Glomerular endothelial cell (primary cell): Measurements from ENCODE around the gene THBS2. TPM values are rescaled to one million over a fixed set of nuclear protein-coding genes. Genes with fewer than 3 reads are reported as not detected.
"Not testable (repeated sequence)": the region's sequence is repeated elsewhere in the genome, so short reads cannot be mapped to it uniquely, and the experiment has no call there.

Experiments
- DNase-seq: peaks from one replicate; pipeline ENCODE4 v3.0.0-alpha.2; 2011; ENCODE audit warnings: low read depth, low spot score; ENCODE audit errors: extremely low read depth
- total RNA-seq: library from RNA; depleted of rRNA; stranded (reverse); fragments of >200 nt; gene quantifications from 2 replicates; pipeline ENCODE4 v1.2.3, GENCODE V29; 2015

THBS2 gene
- 2.6 and 11.1 TPM in 2 replicates for total RNA-seq

GRCh38 chr6:169253337-169254238, at the start of gene THBS2:
THBS2 (minus strand) TSS chr6:169253846; CDS start chr6:169250784, 3,062 bp downstream.
- no peak for DNase-seq

DNA sequence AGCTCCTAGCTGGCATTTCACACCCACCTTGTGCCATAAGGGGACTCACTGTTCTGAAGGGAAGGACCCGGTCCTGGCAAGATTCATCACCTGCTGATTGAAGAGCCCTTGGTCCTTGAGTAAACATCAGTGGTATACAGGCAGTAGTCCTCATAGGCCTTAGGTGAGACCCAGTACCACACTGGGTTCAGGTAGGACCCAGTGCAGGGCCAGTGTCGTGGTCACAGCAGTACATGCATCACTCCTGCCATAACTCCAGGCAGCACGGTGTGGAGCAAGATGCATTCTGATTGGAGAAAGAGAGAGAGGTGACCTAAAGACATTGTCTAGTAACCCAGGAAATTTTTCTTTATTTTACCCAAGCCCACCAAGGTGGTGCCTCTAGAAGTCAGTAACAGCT, 49.1 kb upstream of the THBS2 start:
- DNase-seq = no peak

DNA sequence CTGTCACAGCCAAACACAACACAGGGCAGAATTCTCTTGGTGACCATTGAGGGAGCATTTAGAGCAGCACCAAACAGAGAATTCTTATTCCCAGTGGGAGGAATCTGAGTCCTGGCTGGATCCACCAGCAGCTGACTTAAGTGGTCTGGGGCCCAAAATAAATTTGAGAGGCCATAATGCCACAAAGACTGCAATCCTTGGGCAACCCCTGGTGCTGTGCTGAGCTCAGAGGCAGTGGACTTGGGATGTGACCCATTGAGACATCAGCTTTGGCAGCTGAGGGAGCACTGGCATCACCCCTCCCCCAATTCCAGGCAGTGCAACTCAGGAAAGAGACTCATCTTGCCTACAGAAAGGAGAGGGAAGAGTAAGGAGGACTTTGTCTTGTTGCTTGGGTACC, 48.6 kb upstream of the THBS2 start:
- no peak for DNase-seq

DNA sequence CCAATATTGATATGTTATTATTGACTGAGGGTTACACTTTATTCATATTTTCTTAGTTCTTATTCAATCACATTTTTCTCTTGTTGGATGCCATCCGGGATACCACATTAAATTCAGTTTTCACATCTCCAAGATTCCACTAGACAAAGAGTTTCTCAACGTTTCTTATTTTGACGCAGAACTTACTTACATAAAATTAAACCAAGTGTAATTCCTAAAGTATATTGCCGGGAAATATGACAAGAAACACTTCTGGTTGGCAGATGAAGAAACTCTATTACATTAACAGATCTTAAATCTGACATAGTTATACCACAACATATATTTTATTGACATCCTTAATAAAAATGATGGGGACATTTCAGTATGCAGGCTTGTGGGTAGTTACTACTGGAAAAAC, 47.3 kb upstream of the THBS2 start:
- no peak for DNase-seq

GRCh38 chr6:169298626-169299025, 45.0 kb upstream of the THBS2 start:
- DNase-seq = not testable (repeated sequence)

DNA sequence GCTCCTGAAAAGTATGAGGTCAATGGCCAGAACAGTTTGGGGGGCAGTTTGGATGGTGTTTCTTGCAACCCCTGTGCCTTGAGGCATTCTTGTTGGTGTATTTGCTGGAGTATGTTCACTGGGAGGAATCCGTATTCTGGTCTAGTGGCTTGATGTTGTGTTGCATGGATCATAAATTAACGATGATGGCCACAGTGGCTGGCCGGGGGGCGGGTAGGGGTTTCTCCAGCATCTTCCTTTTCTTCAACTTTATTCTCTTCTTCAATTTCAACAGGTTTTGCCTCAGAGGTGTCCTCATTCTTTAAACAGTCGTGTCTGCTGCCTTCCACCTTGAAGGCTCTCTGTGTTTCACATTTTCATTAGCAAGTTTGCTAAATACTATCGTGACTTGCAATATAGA, 43.0 kb upstream of the THBS2 start:
- DNase-seq = no peak

DNA sequence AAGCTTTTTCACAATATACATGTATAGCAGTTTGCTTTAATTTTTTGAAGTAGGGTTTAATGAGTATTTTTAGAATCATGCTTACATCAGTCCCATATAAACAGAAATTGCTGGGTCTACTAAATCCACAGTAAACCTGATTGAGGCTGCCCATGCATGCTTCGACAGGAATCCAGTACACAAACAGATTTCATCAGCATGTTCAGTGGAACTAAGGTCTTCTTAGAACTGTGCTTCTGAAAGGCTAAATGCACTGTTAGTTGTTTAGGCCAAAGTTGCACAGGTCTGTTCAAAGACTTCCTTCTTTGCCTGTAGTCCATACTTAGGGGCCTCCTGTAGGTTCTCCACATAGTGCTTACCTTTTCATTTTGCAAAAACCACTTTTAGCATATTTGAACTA, 42.5 kb upstream of the THBS2 start:
- no peak for DNase-seq

DNA sequence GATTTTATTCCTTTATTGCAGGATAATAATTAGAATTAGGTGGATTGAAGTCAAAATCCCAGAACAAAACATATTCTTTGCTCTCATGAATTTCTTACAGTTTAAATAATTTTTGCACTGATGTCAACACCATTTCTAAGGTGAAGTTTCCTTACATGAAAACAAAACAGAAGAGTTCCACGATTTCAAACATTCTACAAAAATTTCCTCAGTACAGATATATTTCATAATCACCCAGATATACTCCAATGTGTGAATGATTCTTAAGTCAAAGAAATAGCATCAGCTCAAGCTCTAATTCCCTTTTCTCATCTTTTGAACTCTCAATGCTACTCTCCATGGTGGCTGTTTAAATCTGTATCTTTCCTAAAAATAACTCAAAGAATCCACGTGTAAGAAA, 39.5 kb upstream of the THBS2 start:
- no peak for DNase-seq

GRCh38 chr6:169292338-169293124, 38.9 kb upstream of the THBS2 start:
- DNase-seq = no peak

GRCh38 chr6:169291646-169292337, 38.1 kb upstream of the THBS2 start:
- DNase-seq = no peak

DNA sequence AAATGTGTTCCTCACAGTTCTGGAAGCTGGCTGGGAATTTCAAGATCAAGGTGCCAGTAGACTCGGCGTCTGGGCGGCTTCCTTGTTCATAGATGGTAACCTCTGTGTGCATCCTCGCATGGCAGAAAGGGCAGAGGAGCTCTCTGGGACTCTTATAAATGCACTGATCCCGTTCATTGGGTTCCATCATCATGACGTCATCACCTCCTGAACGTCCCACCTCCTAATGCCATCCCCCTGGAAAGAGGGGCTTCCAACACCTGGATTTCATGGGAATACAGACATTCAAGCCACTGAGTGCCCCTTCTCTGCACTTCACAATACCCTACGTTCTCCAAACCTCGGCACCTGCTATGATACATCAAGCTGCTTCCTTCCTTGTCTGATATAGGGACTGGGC, 37.5 kb upstream of the THBS2 start:
- DNase-seq = no peak

- no peak for DNase-seq
These were observed 36.1 kb upstream of the THBS2 start for GRCh38 chr6:169289619-169290339.

- no peak for DNase-seq
These were observed 35.6 kb upstream of the THBS2 start for GRCh38 chr6:169289257-169289618.

DNA sequence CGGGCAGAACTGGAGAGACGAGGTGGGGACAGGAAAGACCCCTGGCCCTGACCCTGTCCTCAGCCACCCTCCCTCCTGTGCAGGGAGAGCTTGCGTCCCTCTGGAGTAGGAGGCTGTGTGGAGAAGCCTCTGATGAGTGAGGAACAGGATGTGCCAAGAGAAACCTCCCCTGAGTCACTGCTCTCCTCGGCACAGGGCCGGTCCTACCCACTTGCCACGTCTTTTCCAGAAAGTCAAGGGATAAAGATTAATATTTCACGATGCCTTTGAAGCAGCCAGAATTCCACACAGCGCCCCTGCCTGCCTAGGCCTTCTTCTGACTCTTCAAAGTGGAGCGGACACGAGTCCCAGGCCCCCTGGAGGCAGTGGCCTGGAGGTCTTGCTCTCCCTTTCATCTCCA, 34.9 kb upstream of the THBS2 start:
- no peak for DNase-seq

GRCh38 chr6:169287675-169288074, 34.0 kb upstream of the THBS2 start:
- DNase-seq = no peak

DNA sequence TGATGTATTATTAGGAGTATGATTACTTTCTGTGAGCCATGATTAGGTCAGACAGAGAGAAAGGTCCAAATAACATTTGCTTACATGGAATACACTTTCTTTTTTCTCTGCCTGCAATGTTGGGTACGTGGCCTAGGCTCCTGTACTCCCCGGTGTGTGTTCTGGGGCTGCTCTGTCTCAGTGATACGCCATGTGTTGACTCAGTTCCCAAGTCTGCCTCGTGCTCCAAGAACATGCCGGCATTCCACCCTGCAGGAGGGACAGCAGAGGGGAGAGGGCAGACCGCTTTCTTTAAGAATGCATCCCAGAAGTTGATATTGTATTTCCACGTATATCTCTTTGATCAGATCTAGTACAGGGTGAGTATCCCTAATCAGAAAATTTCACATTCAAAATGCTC, 33.3 kb upstream of the THBS2 start:
- DNase-seq = no peak

DNA sequence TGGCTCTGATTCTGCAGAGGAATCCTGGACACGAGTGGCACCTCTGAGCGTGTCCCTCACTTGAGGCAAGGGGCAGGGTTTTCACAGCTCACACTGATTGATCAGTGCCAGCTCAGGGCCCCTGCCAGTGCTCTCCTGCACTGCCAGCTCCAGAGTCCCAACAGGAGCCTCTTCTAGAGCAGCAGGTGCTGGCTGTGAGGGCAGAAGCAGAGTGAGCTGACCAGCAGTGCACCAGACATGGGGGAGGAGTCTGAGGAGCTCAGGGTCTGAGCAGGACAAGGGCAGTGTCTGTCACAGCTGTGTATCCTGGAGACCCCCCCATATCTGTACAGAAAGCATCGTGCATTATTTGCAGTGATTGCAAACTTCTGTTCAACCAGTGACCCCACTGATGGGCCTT, 31.5 kb upstream of the THBS2 start:
- no peak for DNase-seq

GRCh38 chr6:169283924-169284323, 30.3 kb upstream of the THBS2 start:
- no peak for DNase-seq

DNA sequence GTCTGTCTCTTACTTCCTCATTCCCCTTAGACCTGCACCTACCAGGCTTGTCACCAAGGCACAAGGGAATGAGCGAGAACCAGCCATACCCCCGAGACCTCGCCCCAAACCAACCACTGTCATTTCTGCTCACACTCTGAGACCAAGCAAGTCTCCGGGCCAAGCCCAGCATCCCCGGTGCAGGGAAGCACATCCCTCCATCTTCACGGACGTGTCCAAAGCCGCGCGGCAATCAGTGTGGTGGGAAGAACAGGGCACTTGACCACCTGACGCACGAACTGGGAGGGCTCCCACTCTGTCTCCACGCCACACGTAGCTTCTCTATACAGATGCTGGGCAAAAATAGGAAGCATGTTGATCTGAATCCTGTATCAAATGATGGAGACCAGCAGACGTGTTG, 28.4 kb upstream of the THBS2 start:
- DNase-seq = no peak

- DNase-seq = no peak
These were observed 24.0 kb upstream of the THBS2 start for GRCh38 chr6:169277619-169278018.

DNA sequence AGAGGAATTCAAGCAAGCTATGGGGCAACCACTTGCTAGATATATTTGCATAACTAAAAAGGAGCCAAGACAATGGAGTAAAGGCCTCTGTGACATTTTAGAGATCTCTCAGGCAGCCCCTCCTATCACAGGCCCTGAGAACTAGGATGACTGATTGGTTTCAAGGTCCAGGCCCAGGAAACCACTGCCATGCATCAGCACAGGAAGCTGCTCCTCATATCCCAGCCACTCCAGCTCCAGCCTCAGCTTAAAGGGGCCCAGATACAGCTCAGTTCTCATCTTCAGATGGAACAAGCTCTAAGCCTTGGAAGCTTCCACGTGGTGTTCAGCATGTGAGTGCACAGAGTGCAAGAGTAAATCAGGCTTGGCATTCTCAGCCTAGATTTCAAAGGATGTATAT, 21.1 kb upstream of the THBS2 start:
- no peak for DNase-seq
